GM21576 (cell line): Measurements from ENCODE around the gene MAMDC4.

Source experiments
- ATAC-seq: cut with Tn5 transposase; IDR thresholded peaks from one replicate; pipeline ENCODE4 v1.9.1; 2021; ENCODE audit warnings: mild to moderate bottlenecking, moderate library complexity; ENCODE audit not compliant: unreplicated experiment

Gene MAMDC4

GRCh38 chr9:136848393-136849037, 3.6 kb upstream of the MAMDC4 start:
- ATAC-seq, result no peak

- ATAC-seq, result peak; percentile 76
Observed at GRCh38 chr9:136849038-136849959, 2.8 kb upstream of the MAMDC4 start, which contains the start of gene PHPT1. TSS of gene PHPT1 (plus strand) at chr9:136849409. CDS start at chr9:136849431, 22 bp downstream.

- no peak for ATAC-seq
Observed at GRCh38 chr9:136849960-136850865, 1.9 kb upstream of the MAMDC4 start.

- no peak for ATAC-seq
Observed at GRCh38 chr9:136850866-136851775, 1.0 kb upstream of the MAMDC4 start.

GRCh38 chr9:136852664-136853595, 784 bp downstream of the MAMDC4 start:
- no peak for ATAC-seq

GRCh38 chr9:136853596-136854112, 1.5 kb downstream of the MAMDC4 start:
- no peak for ATAC-seq

GRCh38 chr9:136854113-136854841, 2.1 kb downstream of the MAMDC4 start:
- no peak for ATAC-seq

- ATAC-seq, result no peak
Observed at GRCh38 chr9:136854842-136855460, 2.8 kb downstream of the MAMDC4 start.

GRCh38 chr9:136855461-136856078, 3.4 kb downstream of the MAMDC4 start:
- no peak for ATAC-seq

GRCh38 chr9:136856079-136856476, 3.9 kb downstream of the MAMDC4 start:
- no peak for ATAC-seq

- ATAC-seq, result no peak
Observed at GRCh38 chr9:136856541-136857141, 4.5 kb downstream of the MAMDC4 start.

- no peak for ATAC-seq
Observed at GRCh38 chr9:136857166-136857565, 5.0 kb downstream of the MAMDC4 start.

- no peak for ATAC-seq
Observed at GRCh38 chr9:136857581-136858412, 5.7 kb downstream of the MAMDC4 start.

- ATAC-seq, result no peak
Observed at GRCh38 chr9:136858452-136858843, 6.3 kb downstream of the MAMDC4 start.

- ATAC-seq, result no peak
Observed at GRCh38 chr9:136858844-136859757, 7.0 kb downstream of the MAMDC4 start.
